SK-N-MC (cell line): ENCODE measurements around the gene ESYT3.
"Not testable (repeated sequence)": the region's sequence is repeated elsewhere in the genome, so short reads cannot be mapped to it uniquely, and the experiment has no call there.

Experiments
- DNase-seq: peaks from one replicate; pipeline ENCODE4 v3.0.0-alpha.2; 2011; ENCODE audit warnings: low read depth, low spot score
- H3K27ac ChIP-seq: fragments of 200-600 bp; sonication (generic); 2 replicates; pipeline ENCODE4 v1.5.1; 2016; ENCODE audit warnings: mixed run types
- H3K36me3 ChIP-seq: fragments of 200-600 bp; sonication (generic); 2 replicates; pipeline ENCODE4 v1.6.1; 2017; ENCODE audit warnings: antibody characterized with exemption, low read length, mixed read lengths; ENCODE audit not compliant: insufficient read depth
- H3K4me3 ChIP-seq: fragments of 200-600 bp; sonication (generic); 2 replicates; pipeline ENCODE4 v1.5.1; 2016
- H3K9ac ChIP-seq: fragments of 200-600 bp; sonication (generic); 2 replicates; pipeline ENCODE4 v1.8.0; 2017; ENCODE audit warnings: mixed run types, mixed read lengths; ENCODE audit not compliant: insufficient read length
- H3K9me3 ChIP-seq: fragments of 200-600 bp; sonication (generic); 2 replicates; pipeline ENCODE4 v1.6.1; 2017; ENCODE audit warnings: low read depth, mild to moderate bottlenecking, antibody characterized with exemption, low read length, moderate library complexity, mixed read lengths
- EZH2 ChIP-seq: fragments of 200-600 bp; sonication (generic); IDR thresholded peaks from one replicate; pipeline ENCODE4 v1.6.1; 2017; ENCODE audit warnings: antibody characterized with exemption
- FOXP2 ChIP-seq: optimal IDR thresholded peaks from 2 replicates; pipeline ENCODE3; 2011; ENCODE audit warnings: mild to moderate bottlenecking, moderate library complexity; ENCODE audit not compliant: insufficient read depth; ENCODE audit errors: extremely low read length, control extremely low read depth
- POLR2AphosphoS5 ChIP-seq: IDR thresholded peaks from 2 replicates; pipeline ENCODE4 v1.6.1; 2012; ENCODE audit warnings: mild to moderate bottlenecking, low read depth, low read length, borderline replicate concordance

The ESYT3 gene

DNA sequence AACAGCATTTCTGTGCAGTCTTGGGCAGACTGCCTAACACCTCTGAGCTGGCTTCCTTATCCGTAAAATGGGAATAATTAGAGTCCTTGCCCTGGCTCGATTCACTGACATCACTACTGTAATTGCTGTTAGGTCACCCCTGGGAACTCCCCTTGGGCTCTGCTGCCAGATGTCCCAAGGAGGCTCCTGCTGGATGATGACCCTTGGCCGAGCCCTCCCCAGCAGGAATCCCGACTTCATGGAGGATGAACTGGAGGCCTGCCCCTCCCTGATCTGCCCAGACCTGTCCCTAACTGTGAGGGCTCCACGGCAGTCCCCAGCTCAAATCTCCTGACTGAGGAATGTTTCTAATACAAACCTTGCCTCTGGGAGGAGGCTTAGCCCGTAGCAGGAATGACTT lies 18.0 kb downstream of the ESYT3 start:
- no peak for TF ChIP-seq FOXP2
- TF ChIP-seq EZH2 = no peak
- no peak for TF ChIP-seq POLR2AphosphoS5
- DNase-seq = no peak
- Histone ChIP-seq H3K27ac (no peak overlapping the region), H3K9ac (no peak overlapping the region), H3K4me3 (no peak overlapping the region), H3K9me3 (no peaks in the 10 kb centered on the region), H3K36me3 (no peaks in the 10 kb centered on the region)

DNA sequence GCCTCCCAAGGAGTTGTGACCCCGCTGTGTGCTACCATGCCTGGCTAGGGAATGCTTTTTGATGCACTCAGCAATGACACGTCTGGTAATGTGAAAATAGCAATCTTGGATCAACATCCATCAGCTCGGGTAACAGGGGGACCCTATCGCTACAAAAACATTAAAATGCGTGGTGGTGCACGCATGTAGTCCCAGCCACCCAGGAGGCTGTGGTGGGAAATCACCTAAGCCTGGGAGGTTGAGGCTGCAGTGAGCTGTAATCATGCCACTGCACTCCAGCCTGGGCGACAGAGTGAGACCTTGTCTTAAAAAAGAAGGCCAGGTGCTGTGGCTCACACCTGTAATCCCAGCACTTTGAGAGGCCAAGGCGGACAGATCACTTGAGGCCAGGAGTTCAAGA lies 19.5 kb downstream of the ESYT3 start:
- not testable (repeated sequence) for H3K4me3 ChIP-seq, H3K9me3 ChIP-seq, H3K9ac ChIP-seq, H3K36me3 ChIP-seq, H3K27ac ChIP-seq, DNase-seq

DNA sequence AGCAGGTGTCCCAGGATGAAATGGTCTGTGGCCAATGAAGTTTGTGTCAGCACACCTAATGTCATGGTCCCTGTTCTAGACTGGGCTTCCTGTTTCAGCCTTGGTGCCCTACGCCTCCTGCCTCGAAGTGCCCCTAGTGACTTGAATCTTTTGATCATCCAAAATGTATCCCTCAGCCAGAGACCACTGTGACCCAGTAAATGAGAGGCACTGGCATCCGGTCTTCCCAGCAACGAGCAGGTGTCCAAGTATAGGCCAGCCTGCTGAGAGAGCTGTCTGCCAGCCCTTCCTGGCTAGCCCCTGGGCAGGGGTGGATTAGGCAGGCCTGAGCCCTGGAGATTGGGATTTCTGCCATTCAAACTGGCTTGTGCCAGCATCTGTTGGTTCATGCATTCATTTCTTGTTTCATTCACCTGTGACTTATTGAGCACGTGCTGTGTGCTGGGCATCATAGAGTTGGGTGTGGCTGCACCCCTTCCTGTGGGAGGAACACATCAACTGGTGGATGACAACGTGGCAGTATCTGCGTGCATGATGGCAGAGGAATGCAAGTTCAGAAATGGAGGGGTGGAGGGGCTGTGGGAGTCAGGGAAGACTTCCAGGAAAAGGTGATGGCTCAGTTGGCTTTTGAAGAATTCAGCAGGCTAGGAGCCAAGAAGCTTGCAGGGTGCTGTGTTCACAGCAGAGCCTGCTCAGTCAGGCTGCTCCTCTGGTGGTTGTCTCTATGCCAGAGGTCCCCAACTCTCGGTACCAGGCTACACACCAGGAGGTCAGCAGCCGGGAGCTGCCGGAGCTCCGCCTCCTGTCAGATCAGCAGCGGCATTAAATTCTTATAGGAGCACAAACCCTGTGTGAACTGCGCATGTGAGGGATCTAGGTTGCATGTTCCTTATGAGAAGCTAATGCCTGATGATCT lies 21.6 kb downstream of the ESYT3 start:
- H3K9me3 ChIP-seq = no peaks in the 10 kb centered on the region
- DNase-seq = no peak
- H3K27ac ChIP-seq = no peak overlapping the region
- no peak for TF ChIP-seq EZH2
- TF ChIP-seq FOXP2 = no peak
- no peak for TF ChIP-seq POLR2AphosphoS5
- H3K4me3 ChIP-seq = no peak overlapping the region
- H3K36me3 ChIP-seq = no peaks in the 10 kb centered on the region
- no peak overlapping the region for H3K9ac ChIP-seq

GRCh38 chr3:138456961-138457862 lies 22.8 kb downstream of the ESYT3 start:
- H3K4me3 ChIP-seq = no peak overlapping the region
- H3K27ac ChIP-seq = no peak overlapping the region
- DNase-seq = no peak
- H3K9me3 ChIP-seq = no peaks in the 10 kb centered on the region
- no peaks in the 10 kb centered on the region for H3K36me3 ChIP-seq
- H3K9ac ChIP-seq = no peak overlapping the region
- TF ChIP-seq EZH2 = no peak
- no peak for TF ChIP-seq FOXP2
- no peak for TF ChIP-seq POLR2AphosphoS5

DNA sequence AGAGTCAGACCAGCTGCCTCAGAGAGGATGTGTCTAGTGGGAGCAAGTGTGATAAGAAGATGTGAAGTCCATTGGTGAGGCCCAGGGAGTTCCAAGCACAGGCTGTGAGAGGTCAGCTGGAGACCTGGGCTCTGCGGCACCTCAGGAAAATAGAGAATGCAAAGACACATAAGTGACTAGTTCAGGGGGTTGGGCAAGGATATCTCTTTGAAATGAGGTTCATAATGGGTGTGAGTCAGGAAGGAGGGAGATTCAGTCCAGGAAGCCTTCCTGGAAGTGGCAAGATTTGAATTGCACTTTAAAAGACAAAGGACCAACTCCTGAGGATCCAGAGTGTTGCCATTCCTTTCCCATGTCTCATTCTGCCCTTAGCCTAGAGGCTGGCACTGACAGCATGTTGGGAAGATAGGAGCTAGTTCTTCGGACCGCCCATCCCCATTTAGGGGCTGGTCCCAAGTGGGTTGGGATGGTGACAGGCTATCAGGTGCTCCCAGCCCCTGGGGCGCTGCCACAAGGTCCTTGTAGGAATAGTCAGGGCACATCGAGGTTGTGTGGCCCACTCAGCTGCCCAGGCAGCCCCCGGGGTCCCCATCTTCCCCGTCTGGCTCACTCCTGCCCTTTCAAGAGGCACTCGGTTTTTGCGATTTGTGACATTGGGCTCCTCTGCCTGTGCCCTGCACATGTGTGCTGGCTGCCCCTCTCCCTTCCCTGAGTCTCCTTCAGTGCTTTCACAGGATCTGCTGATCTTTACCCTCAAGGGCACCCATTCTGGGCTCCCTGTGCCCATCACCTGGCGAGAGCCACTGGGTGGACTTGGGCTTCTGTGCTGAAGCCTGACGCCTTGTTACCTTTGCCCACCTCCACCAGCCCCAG lies 23.7 kb downstream of the ESYT3 start:
- Histone ChIP-seq H3K4me3 (no peak overlapping the region), H3K36me3 (no peaks in the 10 kb centered on the region), H3K9ac (no peak overlapping the region), H3K9me3 (no peaks in the 10 kb centered on the region), H3K27ac (no peak overlapping the region)
- DNase-seq = no peak
- TF ChIP-seq FOXP2 (no peak), EZH2 (no peak), POLR2AphosphoS5 (no peak)

DNA sequence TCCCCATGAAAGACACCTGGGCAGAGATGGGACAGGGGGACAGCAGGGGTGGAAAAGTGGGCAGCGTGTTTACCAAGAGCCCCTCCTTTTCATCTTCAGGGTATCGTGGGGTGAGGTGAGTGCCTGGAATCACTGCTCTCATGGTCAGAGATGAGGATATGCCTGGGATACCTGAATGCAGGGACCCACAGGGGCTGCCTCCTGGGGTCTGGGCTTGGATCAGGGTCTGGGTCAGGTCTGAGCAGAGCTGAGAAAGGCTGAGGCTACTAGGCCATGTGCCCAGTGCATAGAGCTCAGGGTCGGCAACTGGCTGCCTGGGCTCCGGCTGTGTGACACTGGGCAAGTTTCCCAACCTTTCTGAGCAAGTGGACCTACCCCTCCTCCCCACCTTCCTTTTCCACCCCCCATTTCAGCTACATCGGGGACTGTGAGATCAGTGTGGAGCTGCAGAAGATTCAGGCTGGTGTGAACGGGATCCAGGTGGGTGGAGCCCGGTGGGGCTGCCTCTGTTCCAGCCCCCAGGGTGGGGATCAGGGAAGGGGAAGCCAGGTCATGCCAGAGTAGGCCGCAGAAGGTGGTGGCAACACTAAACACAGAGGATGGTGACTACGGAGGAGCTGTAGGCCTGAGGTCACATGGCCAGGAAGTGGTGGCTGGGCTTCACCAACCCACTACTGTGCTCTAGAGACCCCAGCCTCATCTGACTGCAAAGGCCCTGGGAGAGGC lies 24.5 kb downstream of the ESYT3 start:
- DNase-seq = no peak
- TF ChIP-seq POLR2AphosphoS5 (no peak), FOXP2 (no peak)
- Histone ChIP-seq H3K9ac (no peak overlapping the region), H3K9me3 (no peaks in the 10 kb centered on the region), H3K4me3 (no peak overlapping the region), H3K36me3 (no peaks in the 10 kb centered on the region), H3K27ac (no peak overlapping the region)

DNA sequence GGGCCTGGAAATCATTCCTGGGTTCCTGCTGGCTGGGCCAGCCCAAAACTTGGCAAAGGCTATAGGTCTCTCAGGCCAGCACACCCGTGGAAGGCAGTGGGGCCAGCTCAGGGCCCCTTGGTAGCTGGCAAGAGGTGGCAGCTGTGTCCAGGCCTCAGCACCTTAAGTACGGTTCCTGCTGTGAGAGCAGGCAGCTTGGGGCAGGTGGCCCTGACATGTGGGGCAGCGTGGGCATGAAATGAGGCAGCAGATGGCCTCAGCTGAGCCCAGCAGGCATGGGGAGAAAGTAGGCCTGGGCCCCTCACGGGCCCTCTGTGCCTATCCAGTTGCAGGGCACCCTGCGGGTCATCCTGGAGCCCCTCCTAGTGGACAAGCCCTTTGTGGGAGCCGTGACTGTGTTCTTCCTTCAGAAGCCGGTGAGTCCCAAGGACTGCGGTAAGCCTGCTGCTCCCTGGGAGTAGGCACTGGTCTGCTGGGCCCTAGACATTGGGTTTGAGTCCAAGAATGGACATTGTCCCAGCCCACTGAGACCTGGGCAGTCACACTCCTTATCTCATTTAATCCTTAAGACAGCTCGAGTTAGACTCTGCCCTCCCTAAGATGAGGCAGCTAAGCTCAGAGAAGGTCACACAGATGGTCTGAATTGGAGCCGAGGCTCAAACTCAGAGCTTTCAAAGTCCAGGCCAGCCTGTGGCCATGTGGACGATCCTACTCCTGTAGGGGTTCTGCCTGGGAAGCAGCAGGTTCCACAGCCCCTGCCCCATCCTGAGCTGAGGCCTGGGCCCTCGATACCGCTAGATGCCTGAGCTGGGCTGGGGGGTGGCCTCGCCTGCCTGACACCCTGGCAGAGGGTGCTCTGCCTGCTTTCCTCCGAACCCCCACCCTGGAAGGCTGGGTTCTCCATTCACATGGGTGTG lies 25.5 kb downstream of the ESYT3 start:
- H3K9me3 ChIP-seq = no peaks in the 10 kb centered on the region
- no peak overlapping the region for H3K9ac ChIP-seq
- no peak overlapping the region for H3K27ac ChIP-seq
- TF ChIP-seq EZH2 = no peak
- no peak for TF ChIP-seq POLR2AphosphoS5
- no peak for TF ChIP-seq FOXP2
- H3K4me3 ChIP-seq = no peak overlapping the region
- no peak for DNase-seq
- no peaks in the 10 kb centered on the region for H3K36me3 ChIP-seq
